SK-N-SH treated with all-trans-retinoic acid at 6 μM for 48 hours (cell line): ENCODE data around the gene RRP15.

ENCODE experiments used
- ATAC-seq: fragments of 200-7000 bp; cut with Tn5 transposase; 3 replicates; pipeline ENCODE4 v1.9.1; 2020; ENCODE audit warnings: mild to moderate bottlenecking, moderate library complexity
- BACH2 ChIP-seq: fragments of 250-450 bp; sonication (Bioruptor Pico); IDR thresholded peaks from 2 replicates; pipeline ENCODE4 v1.9.0; 2021; ENCODE audit warnings: mild to moderate bottlenecking, borderline replicate concordance
- GLIS3 ChIP-seq: fragments of 250-450 bp; sonication (Bioruptor Pico); IDR thresholded peaks from 2 replicates; pipeline ENCODE4 v1.5.0; 2020; ENCODE audit warnings: mild to moderate bottlenecking, moderate library complexity
- ISL1 ChIP-seq: fragments of 250-450 bp; sonication (Bioruptor Pico); IDR thresholded peaks from 2 replicates; pipeline ENCODE4 v2.1.2; 2022; ENCODE audit warnings: mild to moderate bottlenecking, moderate library complexity
- OSR1 ChIP-seq: fragments of 250-450 bp; sonication (Bioruptor Pico); IDR thresholded peaks from 2 replicates; pipeline ENCODE4 v1.8.0; 2022; ENCODE audit warnings: moderate library complexity, mild to moderate bottlenecking, inconsistent platforms
- PPARA ChIP-seq: fragments of 250-450 bp; sonication (Bioruptor Pico); IDR thresholded peaks from 2 replicates; pipeline ENCODE4 v1.5.0; 2020; ENCODE audit warnings: mild to moderate bottlenecking, borderline replicate concordance
- RARB ChIP-seq: fragments of 250-450 bp; sonication (Bioruptor Pico); IDR thresholded peaks from 2 replicates; pipeline ENCODE4 v1.8.0; 2021; ENCODE audit warnings: mild to moderate bottlenecking, moderate library complexity
- SNAI2 ChIP-seq: fragments of 250-450 bp; sonication (Bioruptor Pico); IDR thresholded peaks from 2 replicates; pipeline ENCODE4 v1.5.0; 2020; ENCODE audit warnings: mild to moderate bottlenecking, moderate library complexity
- TCF4 ChIP-seq: fragments of 250-450 bp; sonication (Bioruptor Pico); IDR thresholded peaks from 2 replicates; pipeline ENCODE4 v1.8.0; 2021; ENCODE audit warnings: mild to moderate bottlenecking, moderate library complexity, borderline replicate concordance
- ZC3H10 ChIP-seq: fragments of 250-450 bp; sonication (Bioruptor Pico); IDR thresholded peaks from 2 replicates; pipeline ENCODE4 v1.5.1; 2021; ENCODE audit warnings: mild to moderate bottlenecking, moderate library complexity
- ZFP30 ChIP-seq: fragments of 450-650 bp; formaldehyde crosslinking; IDR thresholded peaks from 2 replicates; pipeline ENCODE4 v1.5.0; 2022; ENCODE audit warnings: mild to moderate bottlenecking, moderate library complexity
- ZNF565 ChIP-seq: fragments of 450-650 bp; formaldehyde crosslinking; conservative IDR thresholded peaks from 2 replicates; pipeline ENCODE4 v1.5.0; 2020; ENCODE audit warnings: low read depth, mild to moderate bottlenecking, moderate library complexity
- ZNF70 ChIP-seq: fragments of 450-650 bp; formaldehyde crosslinking; IDR thresholded peaks from 2 replicates; pipeline ENCODE4 v1.5.0; 2020; ENCODE audit warnings: mild to moderate bottlenecking, moderate library complexity
- TF ChIP-seq, protein P1 (sequence below): fragments of 250-450 bp; sonication (Bioruptor Pico); IDR thresholded peaks from 2 replicates; pipeline ENCODE4 v1.8.0; 2020; ENCODE audit warnings: mild to moderate bottlenecking, moderate library complexity, borderline replicate concordance
- TF ChIP-seq, protein P2 (sequence below): fragments of 250-450 bp; sonication (Bioruptor Pico); IDR thresholded peaks from 2 replicates; pipeline ENCODE4 v1.8.0; 2021; ENCODE audit warnings: low read depth, mild to moderate bottlenecking, moderate library complexity, borderline replicate concordance

Gene RRP15

GRCh38 chr1:218384581-218384993 lies 99.5 kb downstream of the RRP15 start:
- TF ChIP-seq GLIS3 (CRISPR knock-in tag) (no peak), ZNF565 (CRISPR knock-in tag) (no peak), OSR1 (no peak), BACH2 (no peak), ZC3H10 (no peak), SNAI2 (no peak), ZFP30 (CRISPR knock-in tag) (no peak), RARB (CRISPR knock-in tag) (no peak), TCF4 (no peak), ZNF70 (CRISPR knock-in tag) (no peak), PPARA (CRISPR knock-in tag) (no peak), ISL1 (no peak)
- TF ChIP-seq, protein P1, sequence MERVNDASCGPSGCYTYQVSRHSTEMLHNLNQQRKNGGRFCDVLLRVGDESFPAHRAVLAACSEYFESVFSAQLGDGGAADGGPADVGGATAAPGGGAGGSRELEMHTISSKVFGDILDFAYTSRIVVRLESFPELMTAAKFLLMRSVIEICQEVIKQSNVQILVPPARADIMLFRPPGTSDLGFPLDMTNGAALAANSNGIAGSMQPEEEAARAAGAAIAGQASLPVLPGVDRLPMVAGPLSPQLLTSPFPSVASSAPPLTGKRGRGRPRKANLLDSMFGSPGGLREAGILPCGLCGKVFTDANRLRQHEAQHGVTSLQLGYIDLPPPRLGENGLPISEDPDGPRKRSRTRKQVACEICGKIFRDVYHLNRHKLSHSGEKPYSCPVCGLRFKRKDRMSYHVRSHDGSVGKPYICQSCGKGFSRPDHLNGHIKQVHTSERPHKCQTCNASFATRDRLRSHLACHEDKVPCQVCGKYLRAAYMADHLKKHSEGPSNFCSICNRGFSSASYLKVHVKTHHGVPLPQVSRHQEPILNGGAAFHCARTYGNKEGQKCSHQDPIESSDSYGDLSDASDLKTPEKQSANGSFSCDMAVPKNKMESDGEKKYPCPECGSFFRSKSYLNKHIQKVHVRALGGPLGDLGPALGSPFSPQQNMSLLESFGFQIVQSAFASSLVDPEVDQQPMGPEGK = no peak
- TF ChIP-seq, protein P2, sequence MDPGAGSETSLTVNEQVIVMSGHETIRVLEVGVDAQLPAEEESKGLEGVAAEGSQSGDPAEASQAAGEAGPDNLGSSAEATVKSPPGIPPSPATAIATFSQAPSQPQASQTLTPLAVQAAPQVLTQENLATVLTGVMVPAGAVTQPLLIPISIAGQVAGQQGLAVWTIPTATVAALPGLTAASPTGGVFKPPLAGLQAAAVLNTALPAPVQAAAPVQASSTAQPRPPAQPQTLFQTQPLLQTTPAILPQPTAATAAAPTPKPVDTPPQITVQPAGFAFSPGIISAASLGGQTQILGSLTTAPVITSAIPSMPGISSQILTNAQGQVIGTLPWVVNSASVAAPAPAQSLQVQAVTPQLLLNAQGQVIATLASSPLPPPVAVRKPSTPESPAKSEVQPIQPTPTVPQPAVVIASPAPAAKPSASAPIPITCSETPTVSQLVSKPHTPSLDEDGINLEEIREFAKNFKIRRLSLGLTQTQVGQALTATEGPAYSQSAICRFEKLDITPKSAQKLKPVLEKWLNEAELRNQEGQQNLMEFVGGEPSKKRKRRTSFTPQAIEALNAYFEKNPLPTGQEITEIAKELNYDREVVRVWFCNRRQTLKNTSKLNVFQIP (CRISPR knock-in tag) = no peak
- ATAC-seq = peak; percentile 74
